ENCODE data around the gene ZMYND8.

ZMYND8 gene

GRCh38 chr20:47345214-47345613 is 11.3 kb downstream of the ZMYND8 start:
- H3K4me3 ChIP-seq (ENCODE audit: low read depth, low read length): no peak overlapping the region
- H3K9me3 ChIP-seq (ENCODE audit: control insufficient read depth, insufficient read depth, low read depth, low read length): no peaks in the 10 kb centered on the region
- peaks cover 28% of the 10 kb centered on the region for H3K4me1 ChIP-seq (ENCODE audit: control insufficient read depth, insufficient read depth, low read length)
- TF ChIP-seq ZEB2 (tag by site-specific recombination; IDR thresholded peaks at IDR 0.05): no peak
- TF ChIP-seq ZNF362 (tag by site-specific recombination; IDR thresholded peaks at IDR 0.05): peak; percentile 58; the same call in 1 of the 2 replicates
- TF ChIP-seq CTCF (tag by site-specific recombination; IDR thresholded peaks at IDR 0.05): no peak
- TF ChIP-seq ZNF830 (tag by site-specific recombination; IDR thresholded peaks at IDR 0.05; ENCODE audit: low read depth): no peak
- peak; percentile 51 for TF ChIP-seq PRDM10 (tag by site-specific recombination; IDR thresholded peaks at IDR 0.05)
- peaks cover 0 to 54% of the 10 kb centered on the region in 2 experiments; a peak in 2 of 3 replicates for H3K36me3 ChIP-seq (ENCODE audit: control insufficient read depth in 2 of 2, insufficient read depth in 1 of 2, low read length in 2 of 2)
- POLR2A ChIA-PET: interaction anchor here (1.0 kb wide), 1 partner anchor 17 kb away, joined by 7 read pairs; no protein-coding TSS in a partner anchor
- no peak overlapping the region for H3K27ac ChIP-seq (ENCODE audit: extremely low read depth, low read depth, low read length)
- CTCF ChIA-PET: interaction anchor here (1.3 kb wide), 1 partner anchor 39 kb away, joined by 9 read pairs; no protein-coding TSS in a partner anchor

GRCh38 chr20:47343007-47343472 is 13.5 kb downstream of the ZMYND8 start:
- ChIA-PET CTCF (interaction anchor here (0.9 kb wide), 2 partner anchors 41 to 69 kb away, joined by 7 to 11 read pairs; no protein-coding TSS in a partner anchor), POLR2A (interaction anchor here (0.6 to 0.9 kb wide), 2 partner anchors 9 to 14 kb away, joined by 3 read pairs; partner anchors contain the start of gene ZMYND8)
- Histone ChIP-seq H3K4me1 (ENCODE audit: control insufficient read depth, insufficient read depth, low read length) (peaks cover 12% of the 10 kb centered on the region), H3K9me3 (ENCODE audit: control insufficient read depth, insufficient read depth, low read depth, low read length) (no peaks in the 10 kb centered on the region), H3K4me3 (ENCODE audit: low read depth, low read length) (no peak overlapping the region), H3K27ac (ENCODE audit: extremely low read depth, low read depth, low read length) (no peak overlapping the region), H3K36me3 (ENCODE audit: control insufficient read depth in 2 of 2, insufficient read depth in 1 of 2, low read length in 2 of 2) (peaks cover 0 to 45% of the 10 kb centered on the region in 2 experiments; a peak in 2 of 3 replicates)
- TF ChIP-seq OSR2 (tag by site-specific recombination; IDR thresholded peaks at IDR 0.05): 0 out of 2 replicates have a peak, but pooled peaks have one; percentile 21
- TF ChIP-seq PRDM4 (tag by site-specific recombination; IDR thresholded peaks at IDR 0.05): peak; percentile 42; the same call in 1 of the 2 replicates
- no peak for TF ChIP-seq ZBTB10 (tag by site-specific recombination; IDR thresholded peaks at IDR 0.05)
- no peak for TF ChIP-seq ZNF24 (tag by site-specific recombination; IDR thresholded peaks at IDR 0.05)
- TF ChIP-seq PRDM6 (tag by site-specific recombination; IDR thresholded peaks at IDR 0.05): peak; percentile 56
- no peak for TF ChIP-seq BCL11B (tag by site-specific recombination; IDR thresholded peaks at IDR 0.05; ENCODE audit: low read depth)
- TF ChIP-seq ZNF600 (tag by site-specific recombination; IDR thresholded peaks at IDR 0.05): peak; percentile 60; the same call in 1 of the 2 replicates
- TF ChIP-seq ZBTB26 (tag by site-specific recombination; optimal IDR thresholded peaks at IDR 0.05): no peak
- no peak for TF ChIP-seq ZNF48 (tag by site-specific recombination; IDR thresholded peaks at IDR 0.05)
- TF ChIP-seq ZNF426 (tag by site-specific recombination; IDR thresholded peaks at IDR 0.05): no peak
- no peak for TF ChIP-seq ZNF37A (tag by site-specific recombination; IDR thresholded peaks at IDR 0.05)
- TF ChIP-seq ZEB2 (tag by site-specific recombination; IDR thresholded peaks at IDR 0.05): 0 out of 2 replicates have a peak, but pooled peaks have one; percentile 23
- TF ChIP-seq ZNF354C (tag by site-specific recombination; IDR thresholded peaks at IDR 0.05; ENCODE audit: borderline replicate concordance, low read depth): no peak
- no peak for TF ChIP-seq BCL11A (tag by site-specific recombination; IDR thresholded peaks at IDR 0.05; ENCODE audit: low read depth)

Data from HEK293 (cell line).